HepG2 (cell line): Measurements from ENCODE around the gene WDR54. TPM values are rescaled to one million over a fixed set of nuclear protein-coding genes. Genes with fewer than 3 reads are reported as not detected.

ENCODE experiments used
- CBFB ChIP-seq: sonication (generic); formaldehyde crosslinking; IDR thresholded peaks from 2 replicates; pipeline ENCODE4 v1.4.0; 2020; ENCODE audit warnings: missing genetic modification reagents
- E2F2 ChIP-seq: sonication (generic); formaldehyde crosslinking; IDR thresholded peaks from 2 replicates; pipeline ENCODE4 v1.4.0; 2020; ENCODE audit warnings: missing genetic modification reagents, borderline replicate concordance
- FOXC1 ChIP-seq: sonication (generic); formaldehyde crosslinking; IDR thresholded peaks from 2 replicates; pipeline ENCODE4 v1.8.0; 2022; ENCODE audit warnings: mild to moderate bottlenecking, missing genetic modification reagents, borderline replicate concordance
- KLF16 ChIP-seq, 2 experiments: sonication (generic) in 1 of 2; formaldehyde crosslinking in 1 of 2; IDR thresholded peaks; 2 replicates each; pipeline versions ENCODE4 v1.6.1 to v1.8.0; 2016 to 2023; ENCODE audit warnings: missing genetic modification reagents in 2 of 2, missing compliant biosample characterization in 1 of 2
- MIER3 ChIP-seq: IDR thresholded peaks from 2 replicates; pipeline ENCODE4 v1.6.1; 2016; ENCODE audit warnings: missing compliant biosample characterization, borderline replicate concordance
- NRL ChIP-seq: sonication (generic); formaldehyde crosslinking; IDR thresholded peaks from 2 replicates; pipeline ENCODE4 v1.5.0; 2020; ENCODE audit warnings: missing genetic modification reagents, mild to moderate bottlenecking, moderate library complexity, borderline replicate concordance
- POLR2AphosphoS5 ChIP-seq: IDR thresholded peaks from 2 replicates; pipeline ENCODE4 v1.6.1; 2012; ENCODE audit warnings: low read depth, low read length
- SCMH1 ChIP-seq: sonication (generic); formaldehyde crosslinking; IDR thresholded peaks from 2 replicates; pipeline ENCODE4 v1.9.0; 2021; ENCODE audit warnings: missing genetic modification reagents, mild to moderate bottlenecking, borderline replicate concordance
- STAT5B ChIP-seq: sonication (generic); formaldehyde crosslinking; IDR thresholded peaks from 2 replicates; pipeline ENCODE4 v1.4.0; 2020; ENCODE audit warnings: missing genetic modification reagents
- ZNF101 ChIP-seq: sonication (generic); formaldehyde crosslinking; IDR thresholded peaks from 2 replicates; pipeline ENCODE4 v1.4.0; 2020; ENCODE audit warnings: mild to moderate bottlenecking, low read depth, missing genetic modification reagents, borderline replicate concordance
- ZNF446 ChIP-seq: sonication (generic); formaldehyde crosslinking; IDR thresholded peaks from 2 replicates; pipeline ENCODE4 v1.5.0; 2020; ENCODE audit warnings: mild to moderate bottlenecking, missing genetic modification reagents
- ZNF503 ChIP-seq: sonication (generic); formaldehyde crosslinking; IDR thresholded peaks from 2 replicates; pipeline ENCODE4 v1.4.0; 2020; ENCODE audit warnings: missing genetic modification reagents
- ZNF660 ChIP-seq: sonication (generic); formaldehyde crosslinking; IDR thresholded peaks from 2 replicates; pipeline ENCODE4 v1.5.1; 2020; ENCODE audit warnings: mild to moderate bottlenecking, low read depth, missing genetic modification reagents, borderline replicate concordance
- ZNF7 ChIP-seq: IDR thresholded peaks from 2 replicates; pipeline ENCODE4 v1.6.1; 2016; ENCODE audit warnings: missing biosample characterization, missing genetic modification reagents
- ZNF839 ChIP-seq: sonication (generic); formaldehyde crosslinking; IDR thresholded peaks from 2 replicates; pipeline ENCODE4 v1.4.0; 2020; ENCODE audit warnings: missing genetic modification reagents, mild to moderate bottlenecking, borderline replicate concordance
- polyA plus RNA-seq, 8 experiments: library from polyadenylated mRNA; depleted of rRNA in 3 of 8; stranded (reverse) in 7 of 8; unstranded in 1 of 8; fragments of >200 nt; fragmentation: Illumina TruSeq in 4 of 8; extraction: Trizol in 4 of 8; gene quantifications; 2 replicates each; pipeline versions ENCODE4 v1.2.1 to v1.2.3, GENCODE V29; 2011 to 2016; ENCODE audit warnings: low read depth in 4 of 8, missing spikeins in 1 of 8, mixed read lengths in 1 of 8; ENCODE audit not compliant: insufficient read depth in 1 of 8
- total RNA-seq, 5 experiments: library from RNA; depleted of rRNA; stranded (reverse); fragments of >200 nt; fragmentation: Illumina TruSeq; extraction: Trizol; gene quantifications; 2 replicates each; pipeline ENCODE4 v1.2.3, GENCODE V29; 2016; ENCODE audit warnings: low read depth in 1 of 5
- TF ChIP-seq, protein P1 (sequence below): sonication (generic); formaldehyde crosslinking; IDR thresholded peaks from 2 replicates; pipeline ENCODE4 v1.5.0; 2020; ENCODE audit warnings: mild to moderate bottlenecking, missing genetic modification reagents, borderline replicate concordance
- TF ChIP-seq, protein P2 (sequence below): sonication (generic); formaldehyde crosslinking; IDR thresholded peaks from 2 replicates; pipeline ENCODE4 v1.8.0; 2022; ENCODE audit warnings: mild to moderate bottlenecking, missing genetic modification reagents

WDR54 gene
- total and polyA plus RNA-seq, 2 of the 13 experiments (the other 11 are each of a cell fraction or from before 2014, with no cell fraction given): 2.0 to 17.3 TPM

- TF ChIP-seq, protein P1, sequence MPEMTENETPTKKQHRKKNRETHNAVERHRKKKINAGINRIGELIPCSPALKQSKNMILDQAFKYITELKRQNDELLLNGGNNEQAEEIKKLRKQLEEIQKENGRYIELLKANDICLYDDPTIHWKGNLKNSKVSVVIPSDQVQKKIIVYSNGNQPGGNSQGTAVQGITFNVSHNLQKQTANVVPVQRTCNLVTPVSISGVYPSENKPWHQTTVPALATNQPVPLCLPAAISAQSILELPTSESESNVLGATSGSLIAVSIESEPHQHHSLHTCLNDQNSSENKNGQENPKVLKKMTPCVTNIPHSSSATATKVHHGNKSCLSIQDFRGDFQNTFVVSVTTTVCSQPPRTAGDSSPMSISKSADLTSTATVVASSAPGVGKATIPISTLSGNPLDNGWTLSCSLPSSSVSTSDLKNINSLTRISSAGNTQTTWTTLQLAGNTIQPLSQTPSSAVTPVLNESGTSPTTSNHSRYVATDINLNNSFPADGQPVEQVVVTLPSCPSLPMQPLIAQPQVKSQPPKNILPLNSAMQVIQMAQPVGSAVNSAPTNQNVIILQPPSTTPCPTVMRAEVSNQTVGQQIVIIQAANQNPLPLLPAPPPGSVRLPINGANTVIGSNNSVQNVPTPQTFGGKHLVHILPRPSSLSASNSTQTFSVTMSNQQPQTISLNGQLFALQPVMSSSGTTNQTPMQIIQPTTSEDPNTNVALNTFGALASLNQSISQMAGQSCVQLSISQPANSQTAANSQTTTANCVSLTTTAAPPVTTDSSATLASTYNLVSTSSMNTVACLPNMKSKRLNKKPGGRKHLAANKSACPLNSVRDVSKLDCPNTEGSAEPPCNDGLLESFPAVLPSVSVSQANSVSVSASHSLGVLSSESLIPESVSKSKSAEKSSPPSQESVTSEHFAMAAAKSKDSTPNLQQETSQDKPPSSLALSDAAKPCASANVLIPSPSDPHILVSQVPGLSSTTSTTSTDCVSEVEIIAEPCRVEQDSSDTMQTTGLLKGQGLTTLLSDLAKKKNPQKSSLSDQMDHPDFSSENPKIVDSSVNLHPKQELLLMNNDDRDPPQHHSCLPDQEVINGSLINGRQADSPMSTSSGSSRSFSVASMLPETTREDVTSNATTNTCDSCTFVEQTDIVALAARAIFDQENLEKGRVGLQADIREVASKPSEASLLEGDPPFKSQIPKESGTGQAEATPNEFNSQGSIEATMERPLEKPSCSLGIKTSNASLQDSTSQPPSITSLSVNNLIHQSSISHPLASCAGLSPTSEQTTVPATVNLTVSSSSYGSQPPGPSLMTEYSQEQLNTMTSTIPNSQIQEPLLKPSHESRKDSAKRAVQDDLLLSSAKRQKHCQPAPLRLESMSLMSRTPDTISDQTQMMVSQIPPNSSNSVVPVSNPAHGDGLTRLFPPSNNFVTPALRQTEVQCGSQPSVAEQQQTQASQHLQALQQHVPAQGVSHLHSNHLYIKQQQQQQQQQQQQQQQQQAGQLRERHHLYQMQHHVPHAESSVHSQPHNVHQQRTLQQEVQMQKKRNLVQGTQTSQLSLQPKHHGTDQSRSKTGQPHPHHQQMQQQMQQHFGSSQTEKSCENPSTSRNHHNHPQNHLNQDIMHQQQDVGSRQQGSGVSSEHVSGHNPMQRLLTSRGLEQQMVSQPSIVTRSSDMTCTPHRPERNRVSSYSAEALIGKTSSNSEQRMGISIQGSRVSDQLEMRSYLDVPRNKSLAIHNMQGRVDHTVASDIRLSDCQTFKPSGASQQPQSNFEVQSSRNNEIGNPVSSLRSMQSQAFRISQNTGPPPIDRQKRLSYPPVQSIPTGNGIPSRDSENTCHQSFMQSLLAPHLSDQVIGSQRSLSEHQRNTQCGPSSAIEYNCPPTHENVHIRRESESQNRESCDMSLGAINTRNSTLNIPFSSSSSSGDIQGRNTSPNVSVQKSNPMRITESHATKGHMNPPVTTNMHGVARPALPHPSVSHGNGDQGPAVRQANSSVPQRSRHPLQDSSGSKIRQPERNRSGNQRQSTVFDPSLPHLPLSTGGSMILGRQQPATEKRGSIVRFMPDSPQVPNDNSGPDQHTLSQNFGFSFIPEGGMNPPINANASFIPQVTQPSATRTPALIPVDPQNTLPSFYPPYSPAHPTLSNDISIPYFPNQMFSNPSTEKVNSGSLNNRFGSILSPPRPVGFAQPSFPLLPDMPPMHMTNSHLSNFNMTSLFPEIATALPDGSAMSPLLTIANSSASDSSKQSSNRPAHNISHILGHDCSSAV (CRISPR knock-in tag): no peak
- TF ChIP-seq, protein P2, sequence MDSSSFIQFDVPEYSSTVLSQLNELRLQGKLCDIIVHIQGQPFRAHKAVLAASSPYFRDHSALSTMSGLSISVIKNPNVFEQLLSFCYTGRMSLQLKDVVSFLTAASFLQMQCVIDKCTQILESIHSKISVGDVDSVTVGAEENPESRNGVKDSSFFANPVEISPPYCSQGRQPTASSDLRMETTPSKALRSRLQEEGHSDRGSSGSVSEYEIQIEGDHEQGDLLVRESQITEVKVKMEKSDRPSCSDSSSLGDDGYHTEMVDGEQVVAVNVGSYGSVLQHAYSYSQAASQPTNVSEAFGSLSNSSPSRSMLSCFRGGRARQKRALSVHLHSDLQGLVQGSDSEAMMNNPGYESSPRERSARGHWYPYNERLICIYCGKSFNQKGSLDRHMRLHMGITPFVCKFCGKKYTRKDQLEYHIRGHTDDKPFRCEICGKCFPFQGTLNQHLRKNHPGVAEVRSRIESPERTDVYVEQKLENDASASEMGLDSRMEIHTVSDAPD (CRISPR knock-in tag): peak; percentile 84
- TF ChIP-seq NRL (CRISPR knock-in tag) (peak; percentile 73; the same call in 1 of the 2 replicates), MIER3 (CRISPR knock-in tag) (no peak), FOXC1 (peak; percentile 79; the same call in 1 of the 2 replicates), E2F2 (CRISPR knock-in tag) (no peak; the same call in 1 of the 2 replicates), ZNF503 (peak; percentile 56; the same call in 1 of the 2 replicates), ZNF101 (no peak), POLR2AphosphoS5 (peak; percentile 94), STAT5B (CRISPR knock-in tag) (no peak), ZNF660 (no peak), ZNF7 (no peak), ZNF446 (CRISPR knock-in tag) (no peak), KLF16 (CRISPR knock-in tag; IDR thresholded peaks at IDR 0.05) (peak in 1 of 2 experiments; percentile 82; a peak in 2 of 4 replicates), ZNF839 (CRISPR knock-in tag) (no peak), SCMH1 (CRISPR knock-in tag) (no peak), CBFB (CRISPR knock-in tag) (peak; percentile 49)
These were observed 36.1 kb downstream of the WDR54 start (continued) for GRCh38 chr2:74457549-74458131.
